ENCODE measurements around the gene ANKMY2. TPM values are rescaled to one million over a fixed set of nuclear protein-coding genes. Genes with fewer than 3 reads are reported as not detected.

ANKMY2 gene
- total RNA-seq, 2 experiments from 2014 or later = 11.5 to 13.1 TPM

Other genes with a start within 250 kb of the ANKMY2 start
- gene CRPPA, start 224.2 kb downstream of the ANKMY2 start, total RNA-seq = 1 to 10 TPM; 1.1 to 1.2 TPM
- gene SOSTDC1, start 180.0 kb downstream of the ANKMY2 start, total RNA-seq = not detected
- not detected for gene LRRC72, start 118.9 kb downstream of the ANKMY2 start, total RNA-seq
- gene BZW2, start 427 bp upstream of the ANKMY2 start, total RNA-seq = 10 to 100 TPM; 49.9 to 72.1 TPM
- gene TSPAN13, start 108.0 kb upstream of the ANKMY2 start, total RNA-seq = 1 to 10 TPM in 1 of 2 experiments, under 1 TPM in 1; 0.41 to 2.7 TPM
- not detected for gene AGR2, start 159.2 kb upstream of the ANKMY2 start, total RNA-seq
- not detected for gene AGR3, start 236.2 kb upstream of the ANKMY2 start, total RNA-seq